Testis (tissue), 3 donors: Measurements from ENCODE around the gene SIRPB2. TPM values are rescaled to one million over a fixed set of nuclear protein-coding genes. Genes with fewer than 3 reads are reported as not detected.
"Not testable (repeated sequence)": the region's sequence is repeated elsewhere in the genome, so short reads cannot be mapped to it uniquely, and the experiment has no call there.

Experiments
- DNase-seq: peaks from one replicate; pipeline ENCODE4 v3.0.0-alpha.2; 2019
- H3K27ac ChIP-seq, 2 donors: fragments of 200-600 bp; sonication (generic); one replicate each; pipeline ENCODE4 v1.5.1; 2019
- H3K27me3 ChIP-seq: fragments of 200-600 bp; sonication (generic); one replicate; pipeline ENCODE4 v1.5.1; 2019
- H3K36me3 ChIP-seq: fragments of 200-600 bp; sonication (generic); one replicate; pipeline ENCODE4 v1.5.1; 2017; ENCODE audit warnings: low read depth; ENCODE audit errors: missing control alignments
- H3K4me1 ChIP-seq: fragments of 200-600 bp; sonication (generic); one replicate; pipeline ENCODE4 v1.5.1; 2019
- H3K4me3 ChIP-seq, 2 donors: fragments of 200-600 bp; sonication (generic); one replicate each; pipeline ENCODE4 v1.5.1; 2017 to 2019
- H3K9me3 ChIP-seq: fragments of 200-600 bp; sonication (generic); one replicate; pipeline ENCODE4 v1.5.1; 2017
- POLR2A ChIP-seq: fragments of 450-650 bp; IDR thresholded peaks from one replicate; pipeline ENCODE4 v1.6.1; 2017; ENCODE audit warnings: antibody characterized with exemption, mild to moderate bottlenecking, moderate library complexity
- WGBS, 2 donors: methylation state at CpG; one replicate each; pipeline ENCODE4 v1.1.5; 2018; 5-methylcytosine and 5-hydroxymethylcytosine counted together
- intact Hi-C: fragments of 100-400 bp; cut with DNase I; formaldehyde crosslinking; loops from one replicate; pipeline ENCODE4 v1.15.1; 2023; ENCODE audit warnings: low total_unique reads
- polyA plus RNA-seq: library from polyadenylated mRNA; stranded (reverse); fragments of 350-450 nt; fragmentation: Illumina TruSeq; extraction: RNeasy Lipid Tissue Mini Kit (QIAGEN cat#74804); gene quantifications from one replicate; pipeline ENCODE4 v1.2.3, GENCODE V29; 2014; ENCODE audit warnings: low read depth, low replicate concordance; ENCODE audit not compliant: insufficient read depth
- total RNA-seq, 2 donors: library from RNA; depleted of rRNA; stranded (reverse); fragments of >200 nt; gene quantifications; one replicate each; pipeline ENCODE4 v1.2.3, GENCODE V29; 2016
- TF ChIP-seq, protein P1 (sequence below), 3 experiments: fragments of 450-650 bp in 2 of 3; fragments of 200-600 bp in 1 of 3; sonication (generic) in 1 of 3; IDR thresholded peaks; one replicate each; pipeline ENCODE4 v1.5.1; 2016 to 2019; ENCODE audit warnings: antibody characterized with exemption in 3 of 3, mild to moderate bottlenecking in 2 of 3, moderate library complexity in 1 of 3

The SIRPB2 gene
- total and polyA plus RNA-seq, 3 donors from 2014 or later, result 0.63 to 3.3 (median 1.5) TPM

- intact Hi-C loops, result no loop called here
- H3K9me3 ChIP-seq, result no peaks in the 10 kb centered on the region
- DNase-seq, result no peak
- no peak overlapping the region for H3K4me3 ChIP-seq
- TF ChIP-seq POLR2A, result no peak
- TF ChIP-seq, protein P1, sequence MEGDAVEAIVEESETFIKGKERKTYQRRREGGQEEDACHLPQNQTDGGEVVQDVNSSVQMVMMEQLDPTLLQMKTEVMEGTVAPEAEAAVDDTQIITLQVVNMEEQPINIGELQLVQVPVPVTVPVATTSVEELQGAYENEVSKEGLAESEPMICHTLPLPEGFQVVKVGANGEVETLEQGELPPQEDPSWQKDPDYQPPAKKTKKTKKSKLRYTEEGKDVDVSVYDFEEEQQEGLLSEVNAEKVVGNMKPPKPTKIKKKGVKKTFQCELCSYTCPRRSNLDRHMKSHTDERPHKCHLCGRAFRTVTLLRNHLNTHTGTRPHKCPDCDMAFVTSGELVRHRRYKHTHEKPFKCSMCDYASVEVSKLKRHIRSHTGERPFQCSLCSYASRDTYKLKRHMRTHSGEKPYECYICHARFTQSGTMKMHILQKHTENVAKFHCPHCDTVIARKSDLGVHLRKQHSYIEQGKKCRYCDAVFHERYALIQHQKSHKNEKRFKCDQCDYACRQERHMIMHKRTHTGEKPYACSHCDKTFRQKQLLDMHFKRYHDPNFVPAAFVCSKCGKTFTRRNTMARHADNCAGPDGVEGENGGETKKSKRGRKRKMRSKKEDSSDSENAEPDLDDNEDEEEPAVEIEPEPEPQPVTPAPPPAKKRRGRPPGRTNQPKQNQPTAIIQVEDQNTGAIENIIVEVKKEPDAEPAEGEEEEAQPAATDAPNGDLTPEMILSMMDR (IDR thresholded peaks at IDR 0.05), result no peak
- H3K4me1 ChIP-seq, result no peaks in the 10 kb centered on the region
- H3K27me3 ChIP-seq, result no peaks in the 10 kb centered on the region
- H3K36me3 ChIP-seq, result no peaks in the 10 kb centered on the region
- 91 to 95% methylated on average over 8 of the region's 8 CpGs for WGBS, 2 donors
- no peak overlapping the region for H3K27ac ChIP-seq
These were observed 8.6 kb upstream of the SIRPB2 start for GRCh38 chr20:1499528-1500420.

- H3K27me3 ChIP-seq, H3K9me3 ChIP-seq, H3K36me3 ChIP-seq, H3K4me1 ChIP-seq, DNase-seq, H3K27ac ChIP-seq, intact Hi-C loops, H3K4me3 ChIP-seq: not testable (repeated sequence)
- WGBS, 2 donors, result 93 to 97% methylated on average over 5 of the region's 5 CpGs
These were observed 6.2 kb upstream of the SIRPB2 start for GRCh38 chr20:1497371-1497770.

GRCh38 chr20:1496930-1497329 is 5.7 kb upstream of the SIRPB2 start:
- TF ChIP-seq, protein P1 (IDR thresholded peaks at IDR 0.05), result no peak
- TF ChIP-seq POLR2A, result no peak
- no peak overlapping the region for H3K4me3 ChIP-seq
- no peak overlapping the region for H3K27ac ChIP-seq
- intact Hi-C loops, result no loop called here
- H3K27me3 ChIP-seq, result no peaks in the 10 kb centered on the region
- no peaks in the 10 kb centered on the region for H3K4me1 ChIP-seq
- 83 to 85% methylated on average over 3 of the region's 3 CpGs for WGBS, 2 donors
- no peaks in the 10 kb centered on the region for H3K9me3 ChIP-seq
- no peaks in the 10 kb centered on the region for H3K36me3 ChIP-seq
- DNase-seq, result no peak

DNA sequence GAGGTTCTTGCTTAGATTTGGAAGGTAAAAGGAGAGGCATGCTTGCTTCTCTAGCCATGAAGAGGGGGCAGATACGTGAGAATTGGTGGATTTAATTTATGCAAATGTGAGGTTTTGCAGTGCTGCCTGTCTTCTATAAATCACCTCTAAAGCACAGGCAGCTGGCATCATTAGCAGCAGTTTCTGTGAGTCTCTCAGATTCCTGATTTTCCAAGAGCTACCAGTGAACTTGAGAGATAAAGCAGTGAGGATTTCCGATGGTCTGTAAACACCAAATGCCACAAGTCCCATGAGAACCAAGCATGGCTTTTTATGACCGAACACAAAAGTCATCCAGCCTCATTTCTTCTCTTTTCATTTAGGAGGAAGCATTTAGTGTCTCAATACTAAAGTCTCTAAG is 3.2 kb upstream of the SIRPB2 start:
- H3K27ac ChIP-seq, result no peak overlapping the region
- no peak for TF ChIP-seq POLR2A
- TF ChIP-seq, protein P1 (IDR thresholded peaks at IDR 0.05), result no peak
- no peak overlapping the region for H3K4me3 ChIP-seq
- intact Hi-C loops, result no loop called here
- no peak for DNase-seq
- H3K36me3 ChIP-seq, result no peaks in the 10 kb centered on the region
- H3K4me1 ChIP-seq, result no peaks in the 10 kb centered on the region
- no peaks in the 10 kb centered on the region for H3K9me3 ChIP-seq
- WGBS, 2 donors, result 46 to 47% methylated on average over 3 of the region's 3 CpGs
- no peaks in the 10 kb centered on the region for H3K27me3 ChIP-seq

GRCh38 chr20:1493536-1493935 is 2.3 kb upstream of the SIRPB2 start:
- 86 to 94% methylated on average over 1 of the region's 1 CpG for WGBS, 2 donors
- H3K27ac ChIP-seq, result no peak overlapping the region
- no peaks in the 10 kb centered on the region for H3K36me3 ChIP-seq
- intact Hi-C loops, result no loop called here
- no peaks in the 10 kb centered on the region for H3K4me1 ChIP-seq
- H3K27me3 ChIP-seq, result no peaks in the 10 kb centered on the region
- no peak overlapping the region for H3K4me3 ChIP-seq
- no peak for TF ChIP-seq POLR2A
- TF ChIP-seq, protein P1 (IDR thresholded peaks at IDR 0.05), result no peak
- DNase-seq, result no peak
- H3K9me3 ChIP-seq, result no peaks in the 10 kb centered on the region
